PC-9 (cell line): ENCODE data around the gene ARHGEF39.

Experiments
- CTCF ChIP-seq: fragments of 200-600 bp; sonication (generic); conservative IDR thresholded peaks from 2 replicates; pipeline ENCODE4 v1.6.1; 2017; ENCODE audit warnings: mixed run types, antibody characterized with exemption, mild to moderate bottlenecking, moderate library complexity
- EZH2 ChIP-seq: fragments of 200-600 bp; sonication (generic); IDR thresholded peaks from 2 replicates; pipeline ENCODE4 v1.8.0; 2017; ENCODE audit warnings: antibody characterized with exemption, low read depth

DNA sequence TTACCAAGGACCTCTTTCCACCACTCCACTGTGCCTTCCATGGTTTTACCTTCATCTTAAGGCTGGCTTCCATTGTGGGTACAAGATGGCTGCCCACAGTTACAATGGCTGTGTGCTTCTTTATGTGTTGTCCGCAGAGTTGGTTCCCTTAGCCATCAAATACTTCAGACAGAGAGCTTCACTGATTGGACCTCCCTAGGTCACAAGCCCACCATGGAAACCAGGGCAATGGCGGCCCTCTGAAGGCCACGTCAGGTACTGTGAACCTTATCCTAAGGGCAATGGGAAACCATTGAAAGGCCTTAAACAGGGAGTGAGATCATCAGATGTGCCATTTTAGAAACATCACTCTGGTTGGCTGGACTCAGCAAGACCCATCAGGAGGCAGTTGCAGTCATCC, 2.9 kb upstream of the ARHGEF39 start:
- TF ChIP-seq CTCF, result no peak
- no peak for TF ChIP-seq EZH2
